ENCODE results near the gene HSF4. TPM values are rescaled to one million over a fixed set of nuclear protein-coding genes. Genes with fewer than 3 reads are reported as not detected.

Gene HSF4
- total RNA-seq, 2 experiments from 2014 or later = 8.1 to 17.0 TPM

- no peak for DNase-seq (ENCODE audit: low spot score)
- H3K36me3 ChIP-seq (ENCODE audit: insufficient read depth, low read length) = no peaks in the 10 kb centered on the region
- CTCF ChIA-PET (ENCODE audit: unreplicated experiment) = no interaction called here
- H3K4me3 ChIP-seq (ENCODE audit: low read depth, low read length, poor library complexity, severe bottlenecking) = no peak overlapping the region
- H3K9me2 ChIP-seq (ENCODE audit: insufficient read depth, low read length) = no peaks in the 10 kb centered on the region
- no peaks in the 10 kb centered on the region for H3K4me1 ChIP-seq (ENCODE audit: insufficient read depth, low read length, poor library complexity, severe bottlenecking)
- no peak overlapping the region for H3K27ac ChIP-seq (ENCODE audit: low read depth, low read length, poor library complexity, severe bottlenecking)
- H3K9me3 ChIP-seq (ENCODE audit: low read length) = no peaks in the 10 kb centered on the region
- TF ChIP-seq EZH2phosphoT487 (IDR thresholded peaks at IDR 0.05; ENCODE audit: borderline replicate concordance, low read depth, low read length) (no peak), CTCF (conservative IDR thresholded peaks at IDR 0.05; ENCODE audit: low read length) (no peak)
- BruUV-seq (replicated peaks) = no TSS peak
- POLR2A ChIA-PET = interaction anchor here (1.6 kb wide), 1 partner anchor 32 kb away, joined by 6 read pairs; no protein-coding TSS in a partner anchor
- no peak overlapping the region for H2AFZ ChIP-seq (ENCODE audit: low read length)
- H3K4me2 ChIP-seq (ENCODE audit: low read length) = no peak overlapping the region
- H4K20me1 ChIP-seq (ENCODE audit: insufficient read depth, low read length) = no peaks in the 10 kb centered on the region
- no peaks in the 10 kb centered on the region for H3K79me2 ChIP-seq (ENCODE audit: insufficient read depth, low read depth, low read length)
- intact Hi-C loops (cut with micrococcal nuclease; ENCODE audit: unreplicated experiment) = no loop called here
Measured at GRCh38 chr16:67212766-67213165, 48.2 kb downstream of the HSF4 start.

- Histone ChIP-seq H3K27ac (ENCODE audit: low read depth, low read length, poor library complexity, severe bottlenecking) (no peak overlapping the region), H3K36me3 (ENCODE audit: insufficient read depth, low read length) (no peaks in the 10 kb centered on the region), H3K4me3 (ENCODE audit: low read depth, low read length, poor library complexity, severe bottlenecking) (no peak overlapping the region), H3K9me3 (ENCODE audit: low read length) (no peaks in the 10 kb centered on the region), H3K79me2 (ENCODE audit: insufficient read depth, low read depth, low read length) (no peaks in the 10 kb centered on the region), H3K4me2 (ENCODE audit: low read length) (no peak overlapping the region), H2AFZ (ENCODE audit: low read length) (no peak overlapping the region), H4K20me1 (ENCODE audit: insufficient read depth, low read length) (no peaks in the 10 kb centered on the region), H3K4me1 (ENCODE audit: insufficient read depth, low read length, poor library complexity, severe bottlenecking) (no peaks in the 10 kb centered on the region), H3K9me2 (ENCODE audit: insufficient read depth, low read length) (no peaks in the 10 kb centered on the region)
- intact Hi-C loops (cut with micrococcal nuclease; ENCODE audit: unreplicated experiment) = no loop called here
- no TSS peak for BruUV-seq (replicated peaks)
- DNase-seq (ENCODE audit: low spot score) = no peak
- CTCF ChIA-PET (ENCODE audit: unreplicated experiment) = no interaction called here
- TF ChIP-seq CTCF (conservative IDR thresholded peaks at IDR 0.05; ENCODE audit: low read length) (no peak), EZH2phosphoT487 (IDR thresholded peaks at IDR 0.05; ENCODE audit: borderline replicate concordance, low read depth, low read length) (no peak)
- POLR2A ChIA-PET = no interaction called here
Measured at GRCh38 chr16:67213197-67214019, 48.9 kb downstream of the HSF4 start.

GRCh38 chr16:67215706-67216105 is 51.2 kb downstream of the HSF4 start:
- no peaks in the 10 kb centered on the region for H3K9me3 ChIP-seq (ENCODE audit: low read length)
- no peaks in the 10 kb centered on the region for H3K4me1 ChIP-seq (ENCODE audit: insufficient read depth, low read length, poor library complexity, severe bottlenecking)
- intact Hi-C loops (cut with micrococcal nuclease; ENCODE audit: unreplicated experiment) = no loop called here
- no peaks in the 10 kb centered on the region for H4K20me1 ChIP-seq (ENCODE audit: insufficient read depth, low read length)
- H3K79me2 ChIP-seq (ENCODE audit: insufficient read depth, low read depth, low read length) = no peaks in the 10 kb centered on the region
- CTCF ChIA-PET (ENCODE audit: unreplicated experiment) = no interaction called here
- TF ChIP-seq EZH2phosphoT487 (IDR thresholded peaks at IDR 0.05; ENCODE audit: borderline replicate concordance, low read depth, low read length) = no peak
- no peak for TF ChIP-seq CTCF (conservative IDR thresholded peaks at IDR 0.05; ENCODE audit: low read length)
- no peak for DNase-seq (ENCODE audit: low spot score)
- H3K36me3 ChIP-seq (ENCODE audit: insufficient read depth, low read length) = no peaks in the 10 kb centered on the region
- no peak overlapping the region for H2AFZ ChIP-seq (ENCODE audit: low read length)
- H3K4me3 ChIP-seq (ENCODE audit: low read depth, low read length, poor library complexity, severe bottlenecking) = no peak overlapping the region
- BruUV-seq (replicated peaks) = no TSS peak
- H3K27ac ChIP-seq (ENCODE audit: low read depth, low read length, poor library complexity, severe bottlenecking) = no peak overlapping the region
- POLR2A ChIA-PET = no interaction called here
- H3K9me2 ChIP-seq (ENCODE audit: insufficient read depth, low read length) = no peaks in the 10 kb centered on the region
- H3K4me2 ChIP-seq (ENCODE audit: low read length) = no peak overlapping the region
